HEK293 (cell line): ENCODE results near the gene TLX3.

ENCODE experiments used
- HOXC10 ChIP-seq: sonication (generic); formaldehyde crosslinking; IDR thresholded peaks from 2 replicates; pipeline ENCODE4 v1.8.1; 2023; ENCODE audit warnings: mild to moderate bottlenecking, missing genetic modification reagents
- KLF10 ChIP-seq: fragments of 450-650 bp; IDR thresholded peaks from 2 replicates; pipeline ENCODE4 v1.5.1; 2018; ENCODE audit warnings: missing biosample characterization, mild to moderate bottlenecking, missing genetic modification characterization
- KLF9 ChIP-seq: fragments of 450-650 bp; formaldehyde crosslinking; IDR thresholded peaks from 2 replicates; pipeline ENCODE4 v1.5.1; 2016; ENCODE audit warnings: missing biosample characterization, missing genetic modification characterization, low read depth
- MYNN ChIP-seq: fragments of 450-650 bp; formaldehyde crosslinking; IDR thresholded peaks from 2 replicates; pipeline ENCODE4 v1.5.1; 2016; ENCODE audit warnings: missing biosample characterization, missing genetic modification characterization, borderline replicate concordance
- MZF1 ChIP-seq: fragments of 450-650 bp; formaldehyde crosslinking; IDR thresholded peaks from 2 replicates; pipeline ENCODE4 v1.5.1; 2017; ENCODE audit warnings: missing biosample characterization, missing genetic modification characterization, borderline replicate concordance
- SP2 ChIP-seq: fragments of 450-650 bp; formaldehyde crosslinking; IDR thresholded peaks from 2 replicates; pipeline ENCODE4 v1.5.1; 2016; ENCODE audit warnings: missing biosample characterization, missing genetic modification characterization
- YY1 ChIP-seq: fragments of 450-650 bp; formaldehyde crosslinking; IDR thresholded peaks from 2 replicates; pipeline ENCODE4 v1.5.1; 2018; ENCODE audit warnings: missing biosample characterization, missing genetic modification characterization
- ZFP69B ChIP-seq: fragments of 450-650 bp; formaldehyde crosslinking; IDR thresholded peaks from 2 replicates; pipeline ENCODE4 v1.5.1; 2016; ENCODE audit warnings: missing biosample characterization, missing genetic modification characterization
- ZIC2 ChIP-seq: fragments of 450-650 bp; formaldehyde crosslinking; IDR thresholded peaks from 2 replicates; pipeline ENCODE4 v1.5.1; 2016; ENCODE audit warnings: missing biosample characterization, missing genetic modification characterization
- ZNF10 ChIP-seq: fragments of 450-650 bp; formaldehyde crosslinking; IDR thresholded peaks from 2 replicates; pipeline ENCODE4 v1.5.1; 2017; ENCODE audit warnings: missing biosample characterization, missing genetic modification characterization
- ZNF112 ChIP-seq: fragments of 450-650 bp; formaldehyde crosslinking; IDR thresholded peaks from 2 replicates; pipeline ENCODE4 v1.5.0; 2017; ENCODE audit warnings: missing biosample characterization, missing genetic modification characterization
- ZNF114 ChIP-seq: fragments of 450-650 bp; formaldehyde crosslinking; IDR thresholded peaks from 2 replicates; pipeline ENCODE4 v1.5.0; 2017; ENCODE audit warnings: missing biosample characterization, missing genetic modification characterization
- ZNF140 ChIP-seq: fragments of 450-650 bp; formaldehyde crosslinking; IDR thresholded peaks from 2 replicates; pipeline ENCODE4 v1.5.1; 2016; ENCODE audit warnings: missing biosample characterization, missing genetic modification characterization
- ZNF16 ChIP-seq: fragments of 450-650 bp; formaldehyde crosslinking; IDR thresholded peaks from 2 replicates; pipeline ENCODE4 v1.5.1; 2016; ENCODE audit warnings: low read depth, missing biosample characterization, missing genetic modification characterization
- ZNF19 ChIP-seq: fragments of 450-650 bp; formaldehyde crosslinking; IDR thresholded peaks from 2 replicates; pipeline ENCODE4; 2016; ENCODE audit warnings: missing biosample characterization, missing genetic modification characterization, low read depth
- ZNF23 ChIP-seq: fragments of 450-650 bp; formaldehyde crosslinking; IDR thresholded peaks from 2 replicates; pipeline ENCODE4 v1.5.1; 2016; ENCODE audit warnings: missing biosample characterization, missing genetic modification characterization, borderline replicate concordance
- ZNF239 ChIP-seq: fragments of 450-650 bp; formaldehyde crosslinking; IDR thresholded peaks from 2 replicates; pipeline ENCODE4 v1.5.1; 2016; ENCODE audit warnings: missing biosample characterization, missing genetic modification characterization
- ZNF302 ChIP-seq: fragments of 450-650 bp; formaldehyde crosslinking; IDR thresholded peaks from 2 replicates; pipeline ENCODE4 v1.5.1; 2016; ENCODE audit warnings: missing biosample characterization, missing genetic modification characterization, low read depth
- ZNF311 ChIP-seq: fragments of 450-650 bp; formaldehyde crosslinking; IDR thresholded peaks from 2 replicates; pipeline ENCODE4 v1.5.1; 2017; ENCODE audit warnings: missing biosample characterization, missing genetic modification characterization, borderline replicate concordance
- ZNF37A ChIP-seq: fragments of 450-650 bp; IDR thresholded peaks from 2 replicates; pipeline ENCODE4 v1.5.1; 2018; ENCODE audit warnings: missing biosample characterization, missing genetic modification characterization
- ZNF48 ChIP-seq: fragments of 450-650 bp; formaldehyde crosslinking; IDR thresholded peaks from 2 replicates; pipeline ENCODE4 v1.5.1; 2016; ENCODE audit warnings: missing biosample characterization, missing genetic modification characterization
- ZNF521 ChIP-seq: fragments of 450-650 bp; formaldehyde crosslinking; IDR thresholded peaks from 2 replicates; pipeline ENCODE4 v1.5.1; 2017; ENCODE audit warnings: missing biosample characterization, mild to moderate bottlenecking, missing genetic modification characterization
- ZNF530 ChIP-seq: fragments of 450-650 bp; formaldehyde crosslinking; IDR thresholded peaks from 2 replicates; pipeline ENCODE4 v1.5.1; 2016; ENCODE audit warnings: low read depth, missing biosample characterization, missing genetic modification characterization
- ZNF548 ChIP-seq: fragments of 450-650 bp; formaldehyde crosslinking; IDR thresholded peaks from 2 replicates; pipeline ENCODE4 v1.5.1; 2016; ENCODE audit warnings: missing biosample characterization, missing genetic modification characterization
- ZNF549 ChIP-seq: fragments of 450-650 bp; IDR thresholded peaks from 2 replicates; pipeline ENCODE4 v1.5.1; 2018; ENCODE audit warnings: missing biosample characterization, missing genetic modification characterization, mild to moderate bottlenecking, inconsistent platforms, moderate library complexity
- ZNF571 ChIP-seq: fragments of 450-650 bp; formaldehyde crosslinking; IDR thresholded peaks from 2 replicates; pipeline ENCODE4 v1.5.0; 2017; ENCODE audit warnings: missing biosample characterization, missing genetic modification characterization
- ZNF623 ChIP-seq: fragments of 450-650 bp; formaldehyde crosslinking; IDR thresholded peaks from 2 replicates; pipeline ENCODE4 v1.5.1; 2016; ENCODE audit warnings: missing biosample characterization, missing genetic modification characterization
- ZNF624 ChIP-seq: fragments of 450-650 bp; formaldehyde crosslinking; IDR thresholded peaks from 2 replicates; pipeline ENCODE4 v1.5.1; 2017; ENCODE audit warnings: missing biosample characterization, missing genetic modification characterization
- ZNF626 ChIP-seq: fragments of 450-650 bp; sonication (Bioruptor Pico); formaldehyde crosslinking; IDR thresholded peaks from 2 replicates; pipeline ENCODE4 v1.5.1; 2018; ENCODE audit warnings: missing biosample characterization, missing genetic modification characterization, inconsistent platforms
- ZNF660 ChIP-seq: fragments of 450-650 bp; IDR thresholded peaks from 2 replicates; pipeline ENCODE4 v1.5.1; 2018; ENCODE audit warnings: missing biosample characterization, mild to moderate bottlenecking, missing genetic modification characterization
- ZNF707 ChIP-seq: fragments of 450-650 bp; formaldehyde crosslinking; IDR thresholded peaks from 2 replicates; pipeline ENCODE4 v1.5.1; 2016; ENCODE audit warnings: missing biosample characterization, missing genetic modification characterization
- ZNF76 ChIP-seq: fragments of 450-650 bp; formaldehyde crosslinking; IDR thresholded peaks from 2 replicates; pipeline ENCODE4; 2016; ENCODE audit warnings: low read depth, missing biosample characterization, missing genetic modification characterization, borderline replicate concordance
- ZNF791 ChIP-seq: fragments of 450-650 bp; formaldehyde crosslinking; IDR thresholded peaks from 2 replicates; pipeline ENCODE4 v1.5.1; 2016; ENCODE audit warnings: missing biosample characterization, missing genetic modification characterization
- ZNF837 ChIP-seq: fragments of 450-650 bp; formaldehyde crosslinking; IDR thresholded peaks from 2 replicates; pipeline ENCODE4 v1.5.1; 2016; ENCODE audit warnings: missing biosample characterization, missing genetic modification characterization
- ZSCAN23 ChIP-seq: fragments of 450-650 bp; formaldehyde crosslinking; IDR thresholded peaks from 2 replicates; pipeline ENCODE4 v1.5.1; 2016; ENCODE audit warnings: missing biosample characterization, missing genetic modification characterization
- TF ChIP-seq, protein P1 (sequence below): fragments of 450-650 bp; formaldehyde crosslinking; IDR thresholded peaks from 2 replicates; pipeline ENCODE4 v1.5.1; 2017; ENCODE audit warnings: missing biosample characterization, missing genetic modification characterization
- TF ChIP-seq, protein P2 (sequence below): fragments of 450-650 bp; formaldehyde crosslinking; IDR thresholded peaks from 2 replicates; pipeline ENCODE4 v1.5.1; 2016; ENCODE audit warnings: missing biosample characterization, missing genetic modification characterization, borderline replicate concordance
- TF ChIP-seq, protein P3 (sequence below): fragments of 450-650 bp; formaldehyde crosslinking; IDR thresholded peaks from 2 replicates; pipeline ENCODE4 v1.5.1; 2016; ENCODE audit warnings: missing biosample characterization, missing genetic modification characterization

Gene TLX3

DNA sequence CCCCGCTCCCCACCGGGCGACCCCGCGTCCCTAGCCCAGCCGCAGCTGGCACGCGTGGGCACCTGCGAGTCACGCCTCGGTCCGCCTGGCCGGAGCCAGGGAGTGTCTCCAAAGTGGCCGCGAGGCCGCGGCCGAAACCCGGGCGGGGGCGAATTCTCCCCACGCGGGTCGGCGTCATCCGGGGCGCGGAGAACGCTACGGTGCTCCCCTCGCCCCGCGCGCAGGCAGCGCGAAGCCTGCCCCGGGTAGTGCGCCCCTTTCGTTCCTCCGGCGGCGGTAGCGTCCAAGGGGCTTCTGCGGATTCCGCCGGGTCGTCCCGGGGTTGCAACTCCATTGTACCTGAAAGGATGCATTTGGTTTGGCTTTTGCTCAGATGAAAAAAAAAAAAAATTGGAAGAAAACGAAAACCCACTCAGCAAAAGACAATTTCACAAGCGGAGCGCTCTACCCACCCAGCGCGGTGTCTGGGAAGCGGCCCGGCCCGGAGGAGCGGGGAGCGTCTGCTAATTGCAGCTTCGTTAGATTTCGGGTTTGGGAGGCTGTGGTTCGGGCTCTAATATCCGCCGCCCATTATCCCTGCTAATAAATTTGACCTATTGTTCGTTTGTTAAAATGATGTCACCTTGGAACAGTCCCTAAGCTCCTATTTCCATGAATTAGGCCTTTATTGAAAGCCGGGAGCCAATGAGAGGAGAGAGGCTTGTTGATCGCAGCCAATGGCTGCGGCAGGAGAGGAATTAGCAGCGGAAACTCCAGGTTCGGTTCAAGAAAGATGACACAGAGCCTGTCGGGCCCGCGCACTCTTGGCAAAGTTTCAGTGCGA lies at the start of gene TLX3 (continued):
- TF ChIP-seq ZNF660 (tag by site-specific recombination): peak; percentile 81
- no peak for TF ChIP-seq ZNF530 (tag by site-specific recombination)
- TF ChIP-seq MYNN: no peak
- TF ChIP-seq ZNF239 (tag by site-specific recombination): no peak
- no peak for TF ChIP-seq ZNF623 (tag by site-specific recombination)
- TF ChIP-seq ZNF548 (tag by site-specific recombination): no peak
- TF ChIP-seq ZNF302 (tag by site-specific recombination): no peak
- TF ChIP-seq ZNF837 (tag by site-specific recombination): peak; percentile 96
- no peak for TF ChIP-seq ZNF571 (tag by site-specific recombination)
- peak; percentile 98 for TF ChIP-seq KLF10
- no peak for TF ChIP-seq ZNF23 (tag by site-specific recombination)
- TF ChIP-seq ZNF76: 0 out of 2 replicates have a peak, but pooled peaks have one; percentile 15
- TF ChIP-seq ZNF707 (tag by site-specific recombination): no peak
- TF ChIP-seq ZNF140 (tag by site-specific recombination): no peak
- no peak for TF ChIP-seq HOXC10
- no peak for TF ChIP-seq KLF9
- no peak for TF ChIP-seq ZNF19 (tag by site-specific recombination)
- 0 out of 2 replicates have a peak, but pooled peaks have one; percentile 21 for TF ChIP-seq ZSCAN23 (tag by site-specific recombination)
- TF ChIP-seq ZNF48 (tag by site-specific recombination): no peak
- TF ChIP-seq ZNF549 (tag by site-specific recombination): no peak
- TF ChIP-seq YY1 (tag by site-specific recombination): peak; percentile 7; the same call in 1 of the 2 replicates
- TF ChIP-seq, protein P1, sequence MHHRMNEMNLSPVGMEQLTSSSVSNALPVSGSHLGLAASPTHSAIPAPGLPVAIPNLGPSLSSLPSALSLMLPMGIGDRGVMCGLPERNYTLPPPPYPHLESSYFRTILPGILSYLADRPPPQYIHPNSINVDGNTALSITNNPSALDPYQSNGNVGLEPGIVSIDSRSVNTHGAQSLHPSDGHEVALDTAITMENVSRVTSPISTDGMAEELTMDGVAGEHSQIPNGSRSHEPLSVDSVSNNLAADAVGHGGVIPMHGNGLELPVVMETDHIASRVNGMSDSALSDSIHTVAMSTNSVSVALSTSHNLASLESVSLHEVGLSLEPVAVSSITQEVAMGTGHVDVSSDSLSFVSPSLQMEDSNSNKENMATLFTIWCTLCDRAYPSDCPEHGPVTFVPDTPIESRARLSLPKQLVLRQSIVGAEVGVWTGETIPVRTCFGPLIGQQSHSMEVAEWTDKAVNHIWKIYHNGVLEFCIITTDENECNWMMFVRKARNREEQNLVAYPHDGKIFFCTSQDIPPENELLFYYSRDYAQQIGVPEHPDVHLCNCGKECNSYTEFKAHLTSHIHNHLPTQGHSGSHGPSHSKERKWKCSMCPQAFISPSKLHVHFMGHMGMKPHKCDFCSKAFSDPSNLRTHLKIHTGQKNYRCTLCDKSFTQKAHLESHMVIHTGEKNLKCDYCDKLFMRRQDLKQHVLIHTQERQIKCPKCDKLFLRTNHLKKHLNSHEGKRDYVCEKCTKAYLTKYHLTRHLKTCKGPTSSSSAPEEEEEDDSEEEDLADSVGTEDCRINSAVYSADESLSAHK: no peak
- TF ChIP-seq ZNF521 (tag by site-specific recombination): no peak
- TF ChIP-seq ZNF112: no peak
- no peak for TF ChIP-seq ZNF626
- no peak for TF ChIP-seq ZNF791 (tag by site-specific recombination)
- no peak for TF ChIP-seq MZF1 (tag by site-specific recombination)
- TF ChIP-seq, protein P2, sequence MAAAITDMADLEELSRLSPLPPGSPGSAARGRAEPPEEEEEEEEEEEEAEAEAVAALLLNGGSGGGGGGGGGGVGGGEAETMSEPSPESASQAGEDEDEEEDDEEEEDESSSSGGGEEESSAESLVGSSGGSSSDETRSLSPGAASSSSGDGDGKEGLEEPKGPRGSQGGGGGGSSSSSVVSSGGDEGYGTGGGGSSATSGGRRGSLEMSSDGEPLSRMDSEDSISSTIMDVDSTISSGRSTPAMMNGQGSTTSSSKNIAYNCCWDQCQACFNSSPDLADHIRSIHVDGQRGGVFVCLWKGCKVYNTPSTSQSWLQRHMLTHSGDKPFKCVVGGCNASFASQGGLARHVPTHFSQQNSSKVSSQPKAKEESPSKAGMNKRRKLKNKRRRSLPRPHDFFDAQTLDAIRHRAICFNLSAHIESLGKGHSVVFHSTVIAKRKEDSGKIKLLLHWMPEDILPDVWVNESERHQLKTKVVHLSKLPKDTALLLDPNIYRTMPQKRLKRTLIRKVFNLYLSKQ (tag by site-specific recombination): no peak
- no peak; the same call in 1 of the 2 replicates for TF ChIP-seq ZNF624 (tag by site-specific recombination)
- TF ChIP-seq ZIC2 (tag by site-specific recombination): no peak
- no peak for TF ChIP-seq ZNF311 (tag by site-specific recombination)
- TF ChIP-seq SP2 (tag by site-specific recombination): peak; percentile 82
- TF ChIP-seq, protein P3, sequence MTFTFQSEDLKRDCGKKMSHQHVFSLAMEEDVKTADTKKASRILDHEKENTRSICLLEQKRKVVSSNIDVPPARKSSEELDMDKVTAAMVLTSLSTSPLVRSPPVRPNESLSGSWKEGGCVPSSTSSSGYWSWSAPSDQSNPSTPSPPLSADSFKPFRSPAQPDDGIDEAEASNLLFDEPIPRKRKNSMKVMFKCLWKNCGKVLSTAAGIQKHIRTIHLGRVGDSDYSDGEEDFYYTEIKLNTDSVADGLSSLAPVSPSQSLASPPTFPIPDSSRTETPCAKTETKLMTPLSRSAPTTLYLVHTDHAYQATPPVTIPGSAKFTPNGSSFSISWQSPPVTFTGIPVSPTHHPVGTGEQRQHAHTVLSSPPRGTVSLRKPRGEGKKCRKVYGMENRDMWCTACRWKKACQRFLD (tag by site-specific recombination): no peak
- TF ChIP-seq ZNF16 (tag by site-specific recombination): 0 out of 2 replicates have a peak, but pooled peaks have one; percentile 46
- TF ChIP-seq ZNF114: no peak
- no peak for TF ChIP-seq ZNF37A (tag by site-specific recombination)
- TF ChIP-seq ZFP69B (tag by site-specific recombination): peak; percentile 88
- TF ChIP-seq ZNF10: no peak
